NCI-H1930 (cell line): Measurements from ENCODE around the gene PPP1R12A.
"Not testable (repeated sequence)": the region's sequence is repeated elsewhere in the genome, so short reads cannot be mapped to it uniquely, and the experiment has no call there.

Experiments used
- DNase-seq, 2 experiments: peaks; one replicate each; lab custom pipeline; 2025; lab: John Stamatoyannopoulos, UW

The PPP1R12A gene

DNA sequence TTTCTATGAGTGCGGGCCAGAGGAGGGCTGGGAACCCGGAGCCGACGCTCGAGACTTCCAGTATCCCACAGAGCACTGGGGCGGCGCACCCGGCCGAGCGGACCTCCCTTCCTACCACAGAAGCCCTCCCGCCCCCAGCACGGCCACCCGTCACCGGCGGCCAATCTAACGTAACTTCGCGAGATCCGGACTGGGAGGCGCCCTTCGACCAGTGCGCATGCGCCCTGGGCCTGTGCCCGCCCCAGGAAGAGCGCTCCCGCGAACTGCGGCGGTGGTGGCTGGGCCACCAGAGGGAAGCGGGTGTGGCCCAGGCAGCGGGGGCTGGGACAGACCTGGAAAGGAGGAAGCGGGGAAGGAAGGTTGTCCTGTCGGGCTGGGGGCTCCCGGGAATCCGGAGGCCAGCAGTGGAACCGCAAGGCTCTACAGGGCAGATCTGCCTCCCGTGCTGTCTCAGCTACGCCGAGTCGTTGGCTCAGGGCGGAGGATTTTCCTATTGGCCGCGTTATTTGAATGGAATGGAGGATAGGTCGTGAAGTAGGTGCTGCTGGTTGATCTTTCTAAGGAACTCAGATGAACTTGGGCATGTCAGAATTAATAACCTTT, at the start of gene PPP1R12A:
TSS of gene PPP1R12A (minus strand) at position 77 of the 603 bp plus-strand sequence. CDS start 166 bp downstream, outside the sequence.
- DNase-seq = peak; percentile 95 to 96

DNA sequence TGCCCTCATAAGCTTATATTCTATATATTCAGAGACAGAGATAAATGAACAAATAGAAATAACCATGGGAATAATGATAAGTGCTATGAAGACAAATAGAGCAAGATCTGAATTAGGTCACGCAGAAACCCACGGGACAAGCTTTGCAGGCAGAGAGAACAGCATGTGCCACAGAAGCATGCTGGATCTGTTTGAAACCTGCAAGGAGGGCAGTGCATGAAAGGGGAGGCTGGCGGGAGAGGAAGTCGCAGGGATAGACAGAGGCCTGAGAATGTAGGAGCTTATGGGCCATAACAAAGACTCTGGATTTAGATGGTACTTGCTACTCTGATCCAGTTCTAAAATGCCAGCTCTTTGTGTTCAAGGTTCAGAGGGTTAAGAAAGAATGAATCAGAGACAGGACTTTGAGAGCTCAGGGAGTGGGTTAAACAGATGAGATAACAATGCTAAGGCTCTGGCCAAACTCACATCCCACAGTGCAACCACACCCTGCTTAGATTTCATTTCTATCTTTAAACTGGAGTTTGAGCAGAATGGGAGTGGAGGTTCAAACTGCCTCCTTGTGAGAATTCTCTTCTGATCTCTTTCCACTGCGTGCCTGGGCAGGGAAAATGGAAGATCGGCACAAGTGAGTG, 49.2 kb upstream of the PPP1R12A start:
- peak; percentile 13 to 57 for DNase-seq

DNA sequence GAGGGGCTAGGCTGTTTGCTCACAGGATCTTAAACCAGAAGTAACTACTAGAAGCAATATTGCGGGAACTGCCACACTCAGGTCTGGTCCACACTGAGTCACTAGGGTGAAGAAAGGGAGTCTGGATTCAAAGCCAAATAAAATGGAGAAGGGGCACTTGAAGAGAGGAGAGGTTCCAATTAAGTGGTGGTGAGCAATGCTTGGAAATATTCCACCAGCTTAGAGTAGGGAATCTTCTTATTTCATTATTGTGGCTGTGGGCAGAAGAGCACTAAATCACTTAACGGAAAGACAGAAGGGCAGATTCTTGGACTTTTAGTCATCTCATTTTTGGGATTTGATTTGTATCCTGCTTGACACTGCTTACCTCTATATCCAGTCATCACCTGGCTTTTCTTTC, 48.6 kb upstream of the PPP1R12A start:
- no peak for DNase-seq

DNA sequence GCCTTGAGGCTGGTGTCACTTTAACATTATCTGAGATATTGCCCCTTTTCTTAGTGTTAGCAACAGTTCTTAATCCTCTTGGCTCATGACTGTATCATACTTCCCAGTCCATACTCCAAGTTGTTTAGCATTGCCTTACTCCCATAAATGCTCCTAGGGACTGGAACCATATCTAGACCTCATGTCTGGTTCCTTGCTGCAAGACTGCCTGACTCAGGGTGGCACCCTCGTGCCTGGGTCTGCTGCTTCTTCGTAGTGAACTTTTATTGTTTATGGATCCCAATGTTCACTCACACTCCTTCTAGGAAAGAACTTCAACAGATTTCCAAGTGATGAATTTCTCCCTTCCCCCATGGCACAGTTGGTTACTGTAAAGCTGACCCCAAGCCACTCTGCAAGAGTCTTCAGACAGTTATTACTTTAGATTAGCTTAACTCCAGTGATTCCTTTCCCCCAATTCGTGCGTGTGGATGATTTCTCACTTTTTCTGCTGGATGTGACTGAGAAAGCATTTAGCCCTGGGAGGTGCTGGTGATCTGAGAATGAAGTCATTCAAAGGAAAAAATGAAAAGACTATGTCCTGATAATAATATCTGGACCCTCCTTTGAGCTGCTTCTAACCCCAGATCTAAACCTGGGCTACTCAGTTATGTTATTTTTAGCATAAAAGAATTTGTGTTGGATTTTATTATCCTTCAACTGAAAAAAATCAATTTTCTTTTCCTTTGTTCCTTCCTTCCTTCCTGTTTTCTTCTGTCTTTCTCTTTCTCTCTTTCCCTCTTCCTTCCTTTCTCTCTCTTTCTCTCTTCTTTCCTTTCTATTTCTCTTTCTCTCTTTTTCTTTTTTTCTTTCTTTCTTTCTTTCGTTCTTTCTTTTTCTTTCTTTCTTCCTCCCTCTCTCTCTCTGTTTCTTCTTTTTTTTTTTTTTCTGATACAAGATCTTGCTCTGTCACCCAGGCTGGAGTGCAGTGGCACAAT, 47.5 kb upstream of the PPP1R12A start:
- DNase-seq = no peak

DNA sequence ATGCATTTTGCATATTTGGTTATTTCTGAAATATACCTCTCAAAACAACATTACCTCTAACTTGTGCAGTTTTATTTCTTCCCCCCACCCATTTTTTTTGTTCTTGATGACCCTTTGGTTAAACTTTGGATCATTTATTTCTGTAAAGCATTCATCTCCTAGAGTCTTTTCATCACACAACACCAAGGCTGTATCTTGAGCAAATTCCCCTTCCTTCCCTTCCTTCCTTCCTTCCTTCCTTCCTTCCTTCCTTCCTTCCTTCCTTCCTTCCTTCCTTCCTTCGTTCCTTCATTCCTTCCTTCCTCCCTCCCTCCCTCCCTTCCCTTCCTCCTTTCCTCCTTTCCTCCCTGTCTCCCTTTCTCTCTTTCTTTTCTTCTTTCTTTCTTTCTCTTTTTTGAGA, 43.8 kb upstream of the PPP1R12A start:
- DNase-seq = no peak

DNA sequence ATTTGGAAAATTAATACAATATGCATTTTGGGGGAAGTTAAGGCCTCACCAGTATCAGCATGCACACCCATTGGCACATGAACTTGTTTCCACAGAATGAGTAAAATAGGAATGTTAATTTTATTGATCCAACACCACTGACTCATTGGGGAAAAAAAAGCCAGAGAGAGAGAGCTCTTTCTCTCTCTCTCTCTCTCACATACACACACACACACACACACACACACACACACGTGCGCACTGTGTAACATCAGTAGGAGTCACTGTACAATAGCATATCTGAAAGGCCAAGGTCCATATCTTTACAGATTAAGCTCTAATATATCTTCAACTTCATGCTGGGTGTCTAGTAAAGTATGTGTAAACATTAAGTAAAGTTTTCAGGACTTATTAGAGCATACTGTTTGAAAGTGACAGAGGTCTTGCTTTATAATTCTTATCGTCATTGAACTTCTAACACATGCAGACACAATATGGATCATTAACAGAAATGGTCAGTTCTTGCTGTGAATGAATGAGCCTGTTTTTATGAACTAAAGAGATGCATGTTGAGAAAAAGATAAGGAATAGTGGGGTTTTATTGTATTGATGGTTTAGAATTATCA, 43.1 kb upstream of the PPP1R12A start:
- DNase-seq = not testable (repeated sequence)

DNA sequence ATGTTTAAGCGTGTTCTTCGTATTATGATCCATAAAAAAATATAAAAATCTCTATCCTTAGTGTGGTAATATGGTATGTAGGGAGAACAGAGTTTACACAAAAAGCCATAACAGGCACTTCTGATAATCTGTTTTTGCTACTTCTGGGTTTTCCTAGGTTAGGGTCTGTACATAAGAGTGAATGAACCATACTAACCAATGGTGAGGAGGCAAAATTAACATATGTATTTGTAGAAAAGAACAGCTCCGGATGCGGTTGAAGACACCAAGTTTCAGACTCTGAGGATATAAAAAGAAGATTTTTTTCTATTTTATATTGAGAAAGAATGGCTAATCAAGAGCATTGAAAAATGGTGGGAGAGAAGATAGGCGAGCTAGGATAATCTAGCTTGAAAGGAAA, 40.2 kb upstream of the PPP1R12A start:
- no peak for DNase-seq

DNA sequence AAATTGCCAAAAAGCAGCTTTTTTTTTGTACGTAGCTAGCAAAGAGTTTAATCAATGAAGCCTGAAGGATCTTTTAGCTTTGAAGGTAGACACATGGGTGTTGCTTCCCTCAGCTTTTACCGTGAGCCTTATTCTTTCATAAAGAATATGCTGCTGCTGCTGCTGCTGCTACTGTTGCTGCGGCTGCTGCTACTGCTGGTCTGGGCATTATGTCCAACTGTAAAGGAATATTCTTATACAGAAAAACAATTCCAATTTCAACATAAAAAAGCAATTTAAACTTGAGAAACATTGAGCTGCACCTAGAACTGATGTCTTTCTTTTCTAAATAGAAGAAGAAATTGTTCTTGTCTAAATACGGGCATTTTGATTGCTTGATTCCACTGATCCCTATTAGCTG, 38.9 kb upstream of the PPP1R12A start:
- peak; percentile 12 to 19 for DNase-seq

DNA sequence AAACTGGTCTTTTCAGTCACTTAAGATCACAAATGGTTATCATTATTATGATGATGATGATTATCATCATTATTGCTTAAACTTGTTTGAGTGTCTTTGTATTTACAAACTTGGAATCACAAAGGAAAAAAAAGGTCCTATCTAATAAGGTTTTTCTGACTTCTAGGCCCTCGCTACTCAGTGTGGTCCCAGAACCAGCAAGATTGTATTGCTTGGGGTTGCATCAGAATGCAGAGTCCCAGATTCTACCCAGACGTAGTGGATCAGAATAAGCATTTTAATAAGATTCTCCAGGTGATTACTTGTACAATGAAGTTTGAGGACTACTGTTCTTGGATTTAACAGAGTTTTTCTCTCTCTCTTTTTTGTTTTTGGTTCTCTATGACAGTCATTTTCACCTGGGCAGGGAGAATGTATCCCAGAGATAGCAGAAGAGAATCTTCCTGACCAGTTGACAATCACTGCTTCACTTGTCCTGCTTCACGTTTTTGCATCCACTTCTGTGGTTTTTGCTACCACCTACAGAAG, 29.3 kb upstream of the PPP1R12A start:
- peak in 1 of 2 experiments; percentile 34 for DNase-seq

DNA sequence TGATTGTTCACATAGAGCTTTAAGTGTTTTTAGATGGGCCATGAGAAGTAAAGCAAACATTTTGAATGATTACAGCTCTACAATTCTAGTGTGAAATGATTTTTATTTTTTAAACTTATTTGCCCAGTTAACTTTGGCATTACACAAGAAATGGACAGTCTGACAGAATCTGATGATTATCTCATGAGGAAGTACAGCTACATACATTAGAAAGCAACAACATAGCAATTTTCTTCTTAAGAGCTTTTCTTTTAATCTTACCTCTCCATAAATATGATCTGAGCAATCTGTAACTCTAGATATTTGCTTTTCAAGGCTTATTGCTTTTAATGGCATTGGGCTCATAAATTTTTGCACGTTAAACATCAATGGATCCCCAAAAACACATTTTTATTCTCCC, 26.5 kb upstream of the PPP1R12A start:
- DNase-seq = no peak

DNA sequence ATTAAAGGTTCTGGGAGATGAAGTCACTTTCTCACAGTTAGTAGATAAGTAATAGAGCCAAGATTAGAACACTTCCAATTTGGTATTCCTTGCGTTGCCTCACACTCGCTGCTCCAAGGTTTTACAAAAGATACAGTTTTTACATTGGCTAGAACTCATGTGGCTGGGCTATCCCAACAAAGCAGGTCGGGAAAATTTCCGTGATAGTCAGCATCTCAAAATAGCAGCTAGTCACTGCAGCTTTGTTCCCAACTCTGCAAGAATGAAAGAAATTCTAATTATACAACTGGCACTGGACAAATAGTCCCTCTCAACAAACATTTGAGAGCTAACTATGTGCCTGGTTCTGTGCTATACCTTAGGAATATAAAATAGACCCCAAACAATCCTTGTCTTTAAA, 24.6 kb upstream of the PPP1R12A start:
- no peak for DNase-seq

DNA sequence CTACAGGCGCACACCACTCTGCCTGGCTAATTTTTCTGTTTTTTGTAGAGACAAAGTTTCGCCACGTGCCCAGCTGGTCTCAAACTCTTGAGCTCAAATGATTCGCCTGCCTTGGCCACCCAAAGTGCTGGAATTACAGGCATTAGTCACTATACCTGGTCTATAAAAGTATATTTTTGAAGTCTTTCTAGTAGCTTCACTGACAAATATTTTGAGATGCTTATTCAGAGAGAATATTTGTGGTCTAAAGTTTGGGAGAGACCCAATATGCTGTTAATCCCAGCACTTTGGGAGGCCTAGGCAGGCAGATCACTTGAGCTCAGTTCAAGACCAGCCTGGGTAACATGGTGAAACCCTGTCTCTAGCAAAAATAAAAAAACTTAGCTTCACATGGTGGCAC, 22.0 kb upstream of the PPP1R12A start:
- DNase-seq = no peak

DNA sequence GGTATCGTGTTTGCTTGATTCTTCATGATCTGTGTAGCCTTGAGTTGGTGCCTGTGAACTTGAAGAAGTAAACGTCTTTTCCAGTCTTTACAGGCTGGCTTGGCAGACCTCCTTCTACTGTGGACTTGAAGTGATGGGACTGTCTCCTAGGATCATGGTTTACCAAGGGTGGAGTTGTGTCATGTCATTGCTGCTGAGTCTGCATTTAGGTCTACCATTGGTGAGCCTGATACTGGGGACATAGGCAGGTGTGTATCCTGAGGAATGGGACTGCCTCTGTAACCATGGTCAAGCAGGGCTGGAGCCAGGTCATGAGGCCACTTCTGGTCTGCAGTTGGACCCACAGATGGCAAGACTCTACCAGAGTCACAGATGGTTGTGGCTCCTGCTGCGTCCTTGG, 20.7 kb upstream of the PPP1R12A start:
- DNase-seq = no peak

DNA sequence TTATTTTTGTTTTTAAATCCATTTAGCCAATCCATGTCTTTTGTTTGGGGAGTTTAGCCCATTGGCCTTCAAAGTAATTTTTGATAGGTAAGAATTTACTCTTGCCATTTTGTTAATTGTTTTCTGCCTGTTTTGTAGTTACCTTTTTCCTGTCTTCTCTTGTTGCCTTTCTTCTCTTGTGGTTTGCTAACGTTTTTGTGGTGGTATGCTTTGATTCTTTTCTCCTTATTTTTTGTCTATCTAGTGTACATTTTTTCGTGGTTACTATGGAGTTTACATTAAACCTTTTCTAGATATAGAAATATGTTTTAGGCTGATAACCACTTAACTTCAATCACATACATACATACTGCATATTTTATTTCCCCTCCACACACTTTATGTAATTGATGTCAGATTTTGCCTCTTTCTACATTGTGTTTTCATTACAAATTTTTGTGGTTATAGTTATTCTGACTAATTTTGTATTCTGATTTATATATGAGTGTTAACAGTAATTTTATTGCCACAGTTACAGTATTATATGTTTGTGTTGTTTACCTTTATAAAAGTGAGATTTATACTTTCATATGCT, 19.2 kb upstream of the PPP1R12A start:
- no peak for DNase-seq

DNA sequence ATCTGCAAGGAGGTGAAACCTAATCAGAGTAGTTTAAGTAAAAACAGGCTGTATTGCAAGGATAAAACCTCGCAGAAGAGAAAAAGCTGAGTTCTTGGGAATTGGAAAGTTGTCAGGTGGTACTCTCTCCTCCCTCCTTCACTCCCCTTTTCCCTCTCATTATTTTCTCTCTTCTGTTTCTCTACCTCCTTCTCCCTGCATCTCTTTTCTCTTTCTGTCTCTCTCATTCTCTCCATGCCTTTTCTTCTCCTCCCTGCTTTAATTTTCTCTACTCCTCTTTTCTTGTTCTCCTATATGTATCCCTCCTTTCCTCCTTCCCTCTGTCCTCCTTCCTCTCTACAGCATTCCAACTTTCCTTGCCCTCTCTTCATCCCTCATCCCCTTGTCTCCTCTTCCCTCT, 14.2 kb upstream of the PPP1R12A start:
- DNase-seq = no peak

DNA sequence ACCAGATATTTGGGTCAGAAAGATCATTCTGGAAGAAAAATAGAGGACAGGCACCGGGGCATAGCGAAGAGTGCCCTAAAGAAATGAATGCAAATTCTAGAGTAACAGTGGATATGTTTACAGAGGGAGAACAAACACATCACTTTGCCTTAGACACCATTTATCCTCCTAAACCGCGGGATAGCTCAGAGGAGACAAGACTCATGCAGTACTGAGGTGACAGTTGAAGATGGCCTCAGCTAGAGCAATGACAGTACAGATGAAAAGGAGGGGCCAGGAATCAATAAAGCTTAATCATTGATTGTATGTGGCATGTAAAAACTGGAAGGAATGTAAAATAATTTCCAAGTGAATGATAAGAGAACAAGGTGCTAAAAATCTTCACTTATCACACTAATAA, 10.5 kb upstream of the PPP1R12A start:
- no peak for DNase-seq

DNA sequence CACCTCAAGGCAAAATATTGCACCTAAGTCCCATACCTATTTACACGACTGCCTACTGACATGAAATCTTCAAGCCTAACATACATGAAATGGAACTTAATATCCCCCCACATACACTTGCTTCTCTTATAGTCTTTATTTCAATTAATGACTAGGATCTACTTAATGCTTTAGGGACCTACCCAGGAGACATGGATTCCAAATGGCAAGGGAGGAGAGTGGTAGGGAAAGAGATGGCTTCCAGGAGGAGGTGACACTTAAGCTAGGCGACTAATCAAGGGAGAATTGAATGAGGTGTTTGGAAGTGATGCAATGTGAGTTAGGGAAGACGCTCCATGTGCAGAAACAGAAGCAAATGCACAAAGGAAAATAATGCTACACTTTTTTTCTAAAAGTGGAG, 9.7 kb upstream of the PPP1R12A start:
- DNase-seq = no peak

DNA sequence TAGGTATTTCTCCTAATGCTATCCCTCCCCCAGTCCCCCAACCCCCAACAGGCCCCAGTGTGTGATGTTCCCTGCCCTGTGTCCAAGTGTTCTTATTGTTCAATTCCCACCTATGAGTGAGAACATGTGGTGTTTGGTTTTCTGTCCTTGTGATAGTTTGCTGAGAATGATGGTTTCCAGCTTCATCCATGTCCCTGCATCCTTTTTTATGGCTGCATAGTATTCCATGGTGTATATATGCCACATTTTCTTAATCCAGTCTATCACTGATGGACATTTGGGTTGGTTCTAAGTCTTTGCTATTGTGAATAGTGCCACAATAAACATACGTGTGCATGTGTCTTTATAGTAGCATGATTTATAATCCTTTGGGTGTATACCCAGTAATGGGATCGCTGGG, 7.9 kb upstream of the PPP1R12A start:
- not testable (repeated sequence) for DNase-seq

DNA sequence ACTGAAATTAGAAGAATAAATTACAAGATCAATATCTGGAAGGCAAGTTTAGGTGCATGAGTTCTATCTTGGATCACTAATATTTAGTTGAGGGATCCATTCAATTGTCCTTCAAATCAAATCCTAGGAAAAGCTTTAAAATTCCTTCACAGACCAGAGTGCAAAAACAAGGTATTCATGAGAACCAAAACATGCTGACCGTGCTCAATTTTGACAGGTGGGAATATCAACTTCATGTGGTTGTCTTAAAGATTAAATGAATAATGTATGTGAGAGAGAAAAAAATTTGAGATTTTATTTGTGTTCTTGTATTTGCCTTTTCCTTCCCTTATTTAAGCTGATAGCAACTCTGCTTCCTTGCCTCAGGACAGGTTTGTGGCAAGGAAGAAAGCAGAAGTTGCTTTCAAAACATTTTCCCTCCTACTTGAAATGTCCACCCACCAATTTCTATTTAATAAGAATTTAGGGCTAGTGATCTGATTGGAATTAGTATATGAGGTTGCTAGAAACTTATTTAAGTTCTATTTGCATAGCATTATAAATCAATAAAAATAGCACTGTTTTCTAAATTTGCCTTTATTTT, 4.9 kb upstream of the PPP1R12A start:
- no peak for DNase-seq

DNA sequence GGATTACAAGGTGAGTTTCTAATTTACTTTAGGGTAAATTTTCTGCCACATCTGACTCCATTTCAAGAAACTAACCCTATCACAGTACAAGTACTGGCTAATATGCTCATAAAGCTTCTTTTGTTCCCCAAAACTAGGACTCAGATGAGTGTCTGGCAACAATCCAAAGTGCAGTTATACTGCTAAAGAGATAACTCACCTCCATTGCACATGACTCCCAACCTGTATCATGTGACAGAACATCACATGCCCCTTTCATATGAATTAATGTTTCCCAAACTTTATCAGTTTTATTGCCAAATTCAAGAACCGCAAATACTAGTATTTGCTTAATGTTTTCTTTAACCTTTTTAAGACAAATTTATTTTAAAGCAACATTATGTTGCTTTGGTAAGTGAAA, 3.9 kb upstream of the PPP1R12A start:
- no peak for DNase-seq

DNA sequence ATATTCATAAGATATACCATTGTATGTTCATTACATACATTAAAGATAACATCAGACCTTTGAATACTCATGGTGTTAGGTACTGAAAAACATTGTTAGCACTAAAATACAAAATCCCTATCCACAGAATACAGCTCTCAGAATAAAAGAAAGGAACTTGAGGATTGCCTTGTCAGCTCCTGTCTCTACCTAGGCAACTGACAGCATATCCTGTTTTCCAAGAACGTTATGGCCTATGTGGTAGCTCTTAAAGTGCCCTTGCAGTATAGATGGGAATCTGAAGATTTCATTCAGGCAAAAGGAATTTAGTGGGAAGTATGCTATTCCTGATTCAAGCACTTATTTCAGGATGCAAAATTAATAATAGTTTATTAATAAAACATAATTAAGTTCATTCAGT, 1.8 kb upstream of the PPP1R12A start:
- no peak for DNase-seq
